ENCODE results near the gene RGS12. TPM values are rescaled to one million over a fixed set of nuclear protein-coding genes. Genes with fewer than 3 reads are reported as not detected.
A peak's percentile ranks its signal among the peaks of the same experiment; 100 is the strongest.

Gene RGS12
- total RNA-seq, 1 donor from 2014 or later = 81.9 TPM

DNA sequence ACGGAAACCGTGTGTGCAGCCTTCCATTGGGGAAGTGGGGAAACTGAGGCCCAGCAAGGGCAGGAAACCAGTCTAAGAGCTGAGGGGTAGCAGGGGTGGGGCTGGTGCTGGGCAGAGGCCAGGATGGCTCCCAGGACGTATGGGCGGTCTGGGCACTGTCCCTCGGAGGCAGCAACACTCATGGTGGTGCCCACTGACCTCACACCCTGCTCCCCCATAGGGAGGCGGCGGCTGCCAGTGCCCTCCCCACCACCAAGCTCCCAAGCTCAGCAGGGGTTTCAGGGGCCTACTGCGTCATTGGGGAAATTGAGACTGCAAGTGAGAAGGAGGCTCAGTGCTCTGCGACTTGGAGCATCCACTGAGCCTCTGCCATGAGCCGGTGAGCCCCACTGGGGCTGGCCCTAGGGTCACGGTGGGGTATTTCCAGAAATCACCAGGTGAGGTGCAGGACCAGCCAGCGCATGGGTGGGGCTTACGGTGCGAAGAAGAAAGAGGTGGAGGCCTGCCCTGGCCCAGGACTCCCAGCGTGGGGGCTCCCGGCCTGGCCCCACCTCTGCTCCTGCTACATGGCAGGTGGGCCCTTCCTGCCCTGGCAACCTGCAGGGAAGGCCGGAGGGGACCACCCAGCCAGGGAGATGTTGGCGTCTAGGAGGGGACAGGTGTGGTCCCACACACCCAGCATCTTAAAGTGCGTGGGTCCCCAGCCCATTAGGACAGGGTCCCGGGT lies 42.9 kb upstream of the RGS12 start:
- no peak overlapping the region for H3K4me3 Mint-ChIP-seq
- peak overlapping the region; percentile 87 for H3K27ac Mint-ChIP-seq
- H3K4me1 Mint-ChIP-seq = peaks cover 13% of the 10 kb centered on the region
- H3K27me3 Mint-ChIP-seq (ENCODE audit: low read depth) = no peaks in the 10 kb centered on the region
- H3K36me3 Mint-ChIP-seq = no peaks in the 10 kb centered on the region
- DNase-seq (ENCODE audit: low spot score in 2 of 2, unreplicated experiment in 2 of 2) = no peak
- TF ChIP-seq, protein P1, sequence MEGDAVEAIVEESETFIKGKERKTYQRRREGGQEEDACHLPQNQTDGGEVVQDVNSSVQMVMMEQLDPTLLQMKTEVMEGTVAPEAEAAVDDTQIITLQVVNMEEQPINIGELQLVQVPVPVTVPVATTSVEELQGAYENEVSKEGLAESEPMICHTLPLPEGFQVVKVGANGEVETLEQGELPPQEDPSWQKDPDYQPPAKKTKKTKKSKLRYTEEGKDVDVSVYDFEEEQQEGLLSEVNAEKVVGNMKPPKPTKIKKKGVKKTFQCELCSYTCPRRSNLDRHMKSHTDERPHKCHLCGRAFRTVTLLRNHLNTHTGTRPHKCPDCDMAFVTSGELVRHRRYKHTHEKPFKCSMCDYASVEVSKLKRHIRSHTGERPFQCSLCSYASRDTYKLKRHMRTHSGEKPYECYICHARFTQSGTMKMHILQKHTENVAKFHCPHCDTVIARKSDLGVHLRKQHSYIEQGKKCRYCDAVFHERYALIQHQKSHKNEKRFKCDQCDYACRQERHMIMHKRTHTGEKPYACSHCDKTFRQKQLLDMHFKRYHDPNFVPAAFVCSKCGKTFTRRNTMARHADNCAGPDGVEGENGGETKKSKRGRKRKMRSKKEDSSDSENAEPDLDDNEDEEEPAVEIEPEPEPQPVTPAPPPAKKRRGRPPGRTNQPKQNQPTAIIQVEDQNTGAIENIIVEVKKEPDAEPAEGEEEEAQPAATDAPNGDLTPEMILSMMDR (IDR thresholded peaks at IDR 0.05; ENCODE audit: unreplicated experiment) = no peak
- H3K9me3 Mint-ChIP-seq = no peaks in the 10 kb centered on the region

DNA sequence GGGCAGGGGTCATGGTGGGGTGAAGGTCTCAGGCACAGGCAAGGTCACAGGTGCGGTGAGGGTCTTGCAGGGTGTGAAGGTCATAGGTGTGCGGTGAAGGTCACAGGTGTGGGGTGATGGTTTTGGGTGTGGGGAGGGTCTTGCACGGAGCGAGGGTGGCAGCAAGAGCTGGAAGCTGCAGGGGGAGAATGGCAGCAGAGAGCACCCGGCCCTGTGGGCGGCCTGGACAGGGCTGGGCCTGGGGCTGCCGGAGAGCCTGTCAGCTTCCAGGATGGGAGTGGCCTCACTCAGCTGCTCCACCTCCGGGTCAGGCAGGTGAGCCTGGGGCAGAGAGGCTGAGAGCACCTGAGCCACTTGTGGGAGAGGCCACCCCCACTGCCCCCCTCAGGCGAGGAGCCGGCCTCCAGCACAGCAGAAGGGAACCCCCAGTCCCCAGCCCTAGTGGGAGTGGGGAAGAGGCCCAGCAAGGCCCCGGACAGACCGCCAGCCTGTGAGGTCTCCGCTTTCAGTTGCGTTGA lies 42.3 kb upstream of the RGS12 start:
- Mint-ChIP-seq H3K9me3 (no peaks in the 10 kb centered on the region), H3K36me3 (no peaks in the 10 kb centered on the region), H3K4me1 (peaks cover 13% of the 10 kb centered on the region), H3K4me3 (no peak overlapping the region), H3K27ac (peak overlapping the region; percentile 87), H3K27me3 (ENCODE audit: low read depth) (no peaks in the 10 kb centered on the region)
- no peak for DNase-seq (ENCODE audit: low spot score in 2 of 2, unreplicated experiment in 2 of 2)
- TF ChIP-seq, protein P1 (IDR thresholded peaks at IDR 0.05; ENCODE audit: unreplicated experiment) = no peak

DNA sequence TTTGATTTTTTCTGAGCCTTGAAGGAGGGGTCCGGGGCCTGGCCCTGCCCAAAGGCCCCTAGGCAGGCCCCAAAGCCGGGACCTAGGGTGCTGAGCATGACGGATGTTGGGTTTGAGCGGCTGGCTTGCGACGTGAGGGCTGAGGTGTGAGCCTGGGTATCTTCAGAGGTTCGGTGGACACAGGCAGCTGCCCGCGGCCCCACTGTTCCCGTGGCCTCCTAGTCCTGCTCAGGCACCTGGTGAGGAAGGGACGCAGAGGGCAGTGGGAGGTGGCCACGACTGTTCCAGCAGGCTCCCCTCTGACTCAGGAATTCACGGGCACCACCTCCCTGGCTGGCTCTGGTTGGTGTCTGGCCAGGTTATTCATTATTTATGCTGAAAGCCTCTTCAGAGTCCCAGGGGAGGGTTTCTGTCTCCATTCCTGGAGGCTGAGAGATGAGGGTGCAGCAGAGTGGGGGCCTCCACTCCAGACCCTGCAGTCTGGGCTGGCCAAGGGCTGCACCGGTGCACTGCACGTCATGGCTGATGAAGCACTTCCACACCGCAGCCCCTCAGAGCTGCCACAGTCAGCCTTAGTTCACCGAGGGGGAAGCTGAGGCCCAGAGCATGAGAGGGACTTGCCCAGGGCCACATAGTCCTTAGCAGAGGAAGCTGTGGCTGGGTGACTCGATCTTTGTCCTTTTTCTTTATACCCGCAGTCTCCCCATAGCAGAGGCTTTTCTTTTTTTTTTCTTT lies 41.7 kb upstream of the RGS12 start:
- TF ChIP-seq, protein P1 (IDR thresholded peaks at IDR 0.05; ENCODE audit: unreplicated experiment) = no peak
- Mint-ChIP-seq H3K27me3 (ENCODE audit: low read depth) (no peaks in the 10 kb centered on the region), H3K9me3 (no peaks in the 10 kb centered on the region), H3K27ac (peak overlapping the region; percentile 73), H3K4me3 (no peak overlapping the region), H3K4me1 (peaks cover 13% of the 10 kb centered on the region), H3K36me3 (no peaks in the 10 kb centered on the region)
- DNase-seq (ENCODE audit: low spot score in 2 of 2, unreplicated experiment in 2 of 2) = no peak

DNA sequence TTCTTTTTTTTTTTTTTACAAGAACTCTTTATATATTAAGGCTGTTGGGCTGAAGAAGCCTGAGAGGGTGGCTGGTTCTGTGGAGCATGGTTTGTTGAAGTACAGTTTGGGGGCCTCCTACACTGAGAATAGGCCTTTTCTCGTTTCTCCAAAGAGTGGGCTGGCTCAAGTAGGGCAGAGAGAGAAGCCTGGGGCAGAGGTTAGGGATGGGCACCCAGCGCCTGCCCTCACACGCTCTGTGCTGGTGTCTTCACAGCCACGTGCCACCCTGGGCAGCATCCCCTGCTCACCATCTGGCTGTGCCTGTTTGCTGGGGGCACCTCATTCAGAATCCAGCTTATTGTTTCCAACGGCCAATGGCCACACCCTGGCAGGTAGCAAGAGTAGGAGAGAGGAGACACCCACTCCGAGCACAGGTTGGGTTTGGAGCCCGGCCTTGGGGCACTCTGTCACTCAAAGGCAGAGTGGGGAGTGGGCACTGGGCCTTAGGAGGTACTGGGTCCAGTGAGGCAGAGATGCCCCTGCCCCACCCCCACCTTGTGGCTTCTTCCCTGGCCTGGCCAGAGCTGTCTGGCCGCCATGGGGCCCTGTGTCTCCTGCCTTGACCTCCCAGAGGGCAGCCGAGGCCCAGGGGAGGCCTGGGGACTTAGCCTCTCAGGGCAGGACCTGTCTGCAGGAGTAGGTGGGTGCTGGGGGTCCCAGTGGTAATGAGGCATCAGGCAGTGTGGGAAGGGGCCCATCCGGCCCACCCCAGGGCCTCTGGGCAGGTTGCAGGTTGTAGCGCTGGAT lies 40.9 kb upstream of the RGS12 start:
- TF ChIP-seq, protein P1 (IDR thresholded peaks at IDR 0.05; ENCODE audit: unreplicated experiment) = no peak
- H3K4me3 Mint-ChIP-seq = no peak overlapping the region
- H3K4me1 Mint-ChIP-seq = peaks cover 13% of the 10 kb centered on the region
- no peaks in the 10 kb centered on the region for H3K9me3 Mint-ChIP-seq
- no peak overlapping the region for H3K27ac Mint-ChIP-seq
- DNase-seq (ENCODE audit: low spot score in 2 of 2, unreplicated experiment in 2 of 2) = peak in 1 of 2 experiments; percentile 14
- no peaks in the 10 kb centered on the region for H3K27me3 Mint-ChIP-seq (ENCODE audit: low read depth)
- no peaks in the 10 kb centered on the region for H3K36me3 Mint-ChIP-seq

GRCh38 chr4:3252480-3252828 lies 40.4 kb upstream of the RGS12 start:
- Mint-ChIP-seq H3K27ac (no peak overlapping the region), H3K27me3 (ENCODE audit: low read depth) (no peaks in the 10 kb centered on the region), H3K9me3 (no peaks in the 10 kb centered on the region), H3K4me1 (peaks cover 13% of the 10 kb centered on the region), H3K36me3 (no peaks in the 10 kb centered on the region), H3K4me3 (no peak overlapping the region)
- DNase-seq (ENCODE audit: low spot score in 2 of 2, unreplicated experiment in 2 of 2) = no peak
- TF ChIP-seq, protein P1 (IDR thresholded peaks at IDR 0.05; ENCODE audit: unreplicated experiment) = no peak
